Measurements from ENCODE around the gene LIFR. TPM values are rescaled to one million over a fixed set of nuclear protein-coding genes. Genes with fewer than 3 reads are reported as not detected.

The LIFR gene
- polyA plus RNA-seq, 1 donor from 2014 or later: 5.8 TPM

GRCh38 chr5:38541174-38541725 lies 15.2 kb downstream of the LIFR start:
- Histone ChIP-seq H3K9ac (ENCODE audit: low read length) (no peak overlapping the region), H3K27ac (ENCODE audit: low read length) (no peak overlapping the region), H3K4me3 (ENCODE audit: low read length) (no peak overlapping the region), H2AFZ (ENCODE audit: low read depth, low read length) (no peak overlapping the region), H3K27me3 (ENCODE audit: insufficient read depth, low read depth, low read length) (no peaks in the 10 kb centered on the region), H3K79me2 (replicated peaks; ENCODE audit: insufficient read depth, low read length) (no peaks in the 10 kb centered on the region), H3K36me3 (ENCODE audit: insufficient read depth, low read length) (no peaks in the 10 kb centered on the region), H4K20me1 (ENCODE audit: insufficient read depth) (no peaks in the 10 kb centered on the region), H3F3A (ENCODE audit: insufficient read depth, low read length, poor library complexity, severe bottlenecking) (no peaks in the 10 kb centered on the region), H3K9me2 (ENCODE audit: insufficient read depth, low read length) (no peaks in the 10 kb centered on the region), H3K9me3 (ENCODE audit: low read length) (no peaks in the 10 kb centered on the region), H3K4me2 (ENCODE audit: low read length) (no peak overlapping the region)
- TF ChIP-seq EP300 (conservative IDR thresholded peaks at IDR 0.05; ENCODE audit: poor library complexity, severe bottlenecking) (no peak), SMC3 (conservative IDR thresholded peaks at IDR 0.05; ENCODE audit: poor library complexity) (no peak), POLR2AphosphoS5 (IDR thresholded peaks at IDR 0.05) (no peak), RAD21 (conservative IDR thresholded peaks at IDR 0.05) (no peak), MXI1 (conservative IDR thresholded peaks at IDR 0.05; ENCODE audit: poor library complexity, severe bottlenecking) (no peak), EZH2 (IDR thresholded peaks at IDR 0.05; ENCODE audit: borderline replicate concordance, insufficient read depth, low read length, poor library complexity, severe bottlenecking) (no peak), TAF1 (IDR thresholded peaks at IDR 0.05; ENCODE audit: low read depth) (no peak)
- TF ChIP-seq, protein P1, sequence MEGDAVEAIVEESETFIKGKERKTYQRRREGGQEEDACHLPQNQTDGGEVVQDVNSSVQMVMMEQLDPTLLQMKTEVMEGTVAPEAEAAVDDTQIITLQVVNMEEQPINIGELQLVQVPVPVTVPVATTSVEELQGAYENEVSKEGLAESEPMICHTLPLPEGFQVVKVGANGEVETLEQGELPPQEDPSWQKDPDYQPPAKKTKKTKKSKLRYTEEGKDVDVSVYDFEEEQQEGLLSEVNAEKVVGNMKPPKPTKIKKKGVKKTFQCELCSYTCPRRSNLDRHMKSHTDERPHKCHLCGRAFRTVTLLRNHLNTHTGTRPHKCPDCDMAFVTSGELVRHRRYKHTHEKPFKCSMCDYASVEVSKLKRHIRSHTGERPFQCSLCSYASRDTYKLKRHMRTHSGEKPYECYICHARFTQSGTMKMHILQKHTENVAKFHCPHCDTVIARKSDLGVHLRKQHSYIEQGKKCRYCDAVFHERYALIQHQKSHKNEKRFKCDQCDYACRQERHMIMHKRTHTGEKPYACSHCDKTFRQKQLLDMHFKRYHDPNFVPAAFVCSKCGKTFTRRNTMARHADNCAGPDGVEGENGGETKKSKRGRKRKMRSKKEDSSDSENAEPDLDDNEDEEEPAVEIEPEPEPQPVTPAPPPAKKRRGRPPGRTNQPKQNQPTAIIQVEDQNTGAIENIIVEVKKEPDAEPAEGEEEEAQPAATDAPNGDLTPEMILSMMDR (IDR thresholded peaks at IDR 0.05; ENCODE audit: poor library complexity, severe bottlenecking): no peak
- TF ChIP-seq, protein P2, sequence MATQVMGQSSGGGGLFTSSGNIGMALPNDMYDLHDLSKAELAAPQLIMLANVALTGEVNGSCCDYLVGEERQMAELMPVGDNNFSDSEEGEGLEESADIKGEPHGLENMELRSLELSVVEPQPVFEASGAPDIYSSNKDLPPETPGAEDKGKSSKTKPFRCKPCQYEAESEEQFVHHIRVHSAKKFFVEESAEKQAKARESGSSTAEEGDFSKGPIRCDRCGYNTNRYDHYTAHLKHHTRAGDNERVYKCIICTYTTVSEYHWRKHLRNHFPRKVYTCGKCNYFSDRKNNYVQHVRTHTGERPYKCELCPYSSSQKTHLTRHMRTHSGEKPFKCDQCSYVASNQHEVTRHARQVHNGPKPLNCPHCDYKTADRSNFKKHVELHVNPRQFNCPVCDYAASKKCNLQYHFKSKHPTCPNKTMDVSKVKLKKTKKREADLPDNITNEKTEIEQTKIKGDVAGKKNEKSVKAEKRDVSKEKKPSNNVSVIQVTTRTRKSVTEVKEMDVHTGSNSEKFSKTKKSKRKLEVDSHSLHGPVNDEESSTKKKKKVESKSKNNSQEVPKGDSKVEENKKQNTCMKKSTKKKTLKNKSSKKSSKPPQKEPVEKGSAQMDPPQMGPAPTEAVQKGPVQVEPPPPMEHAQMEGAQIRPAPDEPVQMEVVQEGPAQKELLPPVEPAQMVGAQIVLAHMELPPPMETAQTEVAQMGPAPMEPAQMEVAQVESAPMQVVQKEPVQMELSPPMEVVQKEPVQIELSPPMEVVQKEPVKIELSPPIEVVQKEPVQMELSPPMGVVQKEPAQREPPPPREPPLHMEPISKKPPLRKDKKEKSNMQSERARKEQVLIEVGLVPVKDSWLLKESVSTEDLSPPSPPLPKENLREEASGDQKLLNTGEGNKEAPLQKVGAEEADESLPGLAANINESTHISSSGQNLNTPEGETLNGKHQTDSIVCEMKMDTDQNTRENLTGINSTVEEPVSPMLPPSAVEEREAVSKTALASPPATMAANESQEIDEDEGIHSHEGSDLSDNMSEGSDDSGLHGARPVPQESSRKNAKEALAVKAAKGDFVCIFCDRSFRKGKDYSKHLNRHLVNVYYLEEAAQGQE (IDR thresholded peaks at IDR 0.05; ENCODE audit: borderline replicate concordance): no peak

- Histone ChIP-seq H3K4me3 (ENCODE audit: low read length) (no peak overlapping the region), H3K27ac (ENCODE audit: low read length) (no peak overlapping the region), H4K20me1 (ENCODE audit: insufficient read depth) (no peaks in the 10 kb centered on the region), H3K79me2 (replicated peaks; ENCODE audit: insufficient read depth, low read length) (no peaks in the 10 kb centered on the region), H2AFZ (ENCODE audit: low read depth, low read length) (no peak overlapping the region), H3K27me3 (ENCODE audit: insufficient read depth, low read depth, low read length) (no peaks in the 10 kb centered on the region), H3K9me3 (ENCODE audit: low read length) (no peaks in the 10 kb centered on the region), H3K9me2 (ENCODE audit: insufficient read depth, low read length) (no peaks in the 10 kb centered on the region), H3K4me2 (ENCODE audit: low read length) (no peak overlapping the region), H3K9ac (ENCODE audit: low read length) (no peak overlapping the region), H3F3A (ENCODE audit: insufficient read depth, low read length, poor library complexity, severe bottlenecking) (no peaks in the 10 kb centered on the region), H3K36me3 (ENCODE audit: insufficient read depth, low read length) (no peaks in the 10 kb centered on the region)
- TF ChIP-seq TAF1 (IDR thresholded peaks at IDR 0.05; ENCODE audit: low read depth): no peak
- TF ChIP-seq EZH2 (IDR thresholded peaks at IDR 0.05; ENCODE audit: borderline replicate concordance, insufficient read depth, low read length, poor library complexity, severe bottlenecking): no peak
- TF ChIP-seq, protein P2 (IDR thresholded peaks at IDR 0.05; ENCODE audit: borderline replicate concordance): no peak
- TF ChIP-seq, protein P1 (IDR thresholded peaks at IDR 0.05; ENCODE audit: poor library complexity, severe bottlenecking): no peak
- no peak for TF ChIP-seq RAD21 (conservative IDR thresholded peaks at IDR 0.05)
- TF ChIP-seq EP300 (conservative IDR thresholded peaks at IDR 0.05; ENCODE audit: poor library complexity, severe bottlenecking): no peak
- TF ChIP-seq POLR2AphosphoS5 (IDR thresholded peaks at IDR 0.05): no peak
- TF ChIP-seq SMC3 (conservative IDR thresholded peaks at IDR 0.05; ENCODE audit: poor library complexity): no peak
- no peak for TF ChIP-seq MXI1 (conservative IDR thresholded peaks at IDR 0.05; ENCODE audit: poor library complexity, severe bottlenecking)
These were observed 16.1 kb downstream of the LIFR start for GRCh38 chr5:38540314-38540713.

All from neural cell (in vitro differentiated cells).